ENCODE results near the gene GATAD2B. TPM values are rescaled to one million over a fixed set of nuclear protein-coding genes. Genes with fewer than 3 reads are reported as not detected.
"Not testable (repeated sequence)": the region's sequence is repeated elsewhere in the genome, so short reads cannot be mapped to it uniquely, and the experiment has no call there.

The GATAD2B gene
- polyA plus RNA-seq, 2 of the 4 experiments (the other 2 are of a cell fraction): 4.9 to 8.2 TPM

GRCh38 chr1:153906396-153906795, 16.4 kb downstream of the GATAD2B start:
- ChIA-PET POLR2A (interaction anchor here (1.0 kb wide), 1 partner anchor 16 kb away, joined by 4 read pairs; the partner anchor contains the start of gene GATAD2B), CTCF (no interaction called here)
- FAIRE-seq: no peak
- Histone ChIP-seq H3K4me3 (no peak overlapping the region), H3K4me2 (no peak overlapping the region), H3K4me1 (0 out of 3 replicates have a peak, but pooled peaks cover 5% of the 10 kb centered on the region), H3K9me3 (no peaks in the 10 kb centered on the region), H3K27ac (no peak overlapping the region)
- ATAC-seq: no peak
- 91% methylated on average over 1 of the region's 1 CpG for whole genome bisulfite sequencing (ENCODE audit: missing lambda C conversion rate)
- no peak for TF ChIP-seq MYC (IDR thresholded peaks at IDR 0.05; ENCODE audit: borderline replicate concordance, low read length)
- TF ChIP-seq NR3C1 (IDR thresholded peaks at IDR 0.05): no peak
- no peak for TF ChIP-seq BHLHE40 (IDR thresholded peaks at IDR 0.05; ENCODE audit: low read depth, low read length)
- no peak for TF ChIP-seq POLR2AphosphoS2 (conservative IDR thresholded peaks at IDR 0.05; ENCODE audit: low read length)
- no peak for TF ChIP-seq RCOR1 (IDR thresholded peaks at IDR 0.05; ENCODE audit: low read depth, low read length)
- no peak for TF ChIP-seq TFCP2L1 (CRISPR knock-in tag; IDR thresholded peaks at IDR 0.05)
- no peak for TF ChIP-seq KDM1A (IDR thresholded peaks at IDR 0.05; ENCODE audit: low read depth)
- no peak for TF ChIP-seq REST (IDR thresholded peaks at IDR 0.05)
- no peak for TF ChIP-seq USF2 (IDR thresholded peaks at IDR 0.05)
- TF ChIP-seq HES2 (IDR thresholded peaks at IDR 0.05): no peak
- no peak for DNase-seq (ENCODE audit: low read depth in 1 of 2, low spot score in 1 of 2)

GRCh38 chr1:153905908-153906307, 16.9 kb downstream of the GATAD2B start:
- not testable (repeated sequence) for FAIRE-seq; H3K9me3 ChIP-seq; H3K4me1 ChIP-seq; DNase-seq (ENCODE audit: low read depth in 1 of 2, low spot score in 1 of 2); H3K4me3 ChIP-seq; H3K4me2 ChIP-seq; H3K27ac ChIP-seq; ATAC-seq
- CTCF ChIA-PET: interaction anchor here (0.7 kb wide), 1 partner anchor 10 kb away, joined by 3 read pairs; no protein-coding TSS in a partner anchor
- POLR2A ChIA-PET: interaction anchor here (1.0 kb wide), 1 partner anchor 17 kb away, joined by 4 read pairs; the partner anchor contains the start of gene GATAD2B
- 93% methylated on average over 8 of the region's 8 CpGs for WGBS (ENCODE audit: missing lambda C conversion rate)

GRCh38 chr1:153903841-153904455, 18.8 kb downstream of the GATAD2B start:
- Histone ChIP-seq H3K27ac (no peak overlapping the region), H3K9me3 (no peaks in the 10 kb centered on the region), H3K4me1 (0 out of 3 replicates have a peak, but pooled peaks cover 5% of the 10 kb centered on the region), H3K4me2 (no peak overlapping the region), H3K4me3 (no peak overlapping the region)
- DNase-seq (ENCODE audit: low read depth in 1 of 2, low spot score in 1 of 2) (no peak), ATAC-seq (no peak), FAIRE-seq (no peak)
- WGBS (ENCODE audit: missing lambda C conversion rate): 90% methylated on average over 14 of the region's 14 CpGs
- CTCF ChIA-PET: interaction anchor here (1.7 kb wide), 1 partner anchor 11 kb away, joined by 6 read pairs; no protein-coding TSS in a partner anchor
- TF ChIP-seq ZC3H11A (IDR thresholded peaks at IDR 0.05) (peak; percentile 86), PBX3 (IDR thresholded peaks at IDR 0.05) (no peak)
- POLR2A ChIA-PET: no interaction called here

- H3K4me1 ChIP-seq: peaks cover 13% of the 10 kb centered on the region; the same call in 2 of the 3 replicates
- WGBS (ENCODE audit: missing lambda C conversion rate): 96% methylated on average over 6 of the region's 6 CpGs
- no peak overlapping the region for H3K4me2 ChIP-seq
- no peak for DNase-seq (ENCODE audit: low read depth in 1 of 2, low spot score in 1 of 2)
- POLR2A ChIA-PET: no interaction called here
- ATAC-seq: no peak
- CTCF ChIA-PET: interaction anchor here (1.0 to 2.9 kb wide), 3 partner anchors 22 to 79 kb away, joined by 3 to 15 read pairs (median 5); partner anchors contain the start of genes DENND4B and GATAD2B
- no peak overlapping the region for H3K4me3 ChIP-seq
- H3K9me3 ChIP-seq: no peaks in the 10 kb centered on the region
- H3K27ac ChIP-seq: no peak overlapping the region
- no peak for FAIRE-seq
- TF ChIP-seq E2F6 (IDR thresholded peaks at IDR 0.05; ENCODE audit: borderline replicate concordance, low read depth) (no peak), SREBF2 (IDR thresholded peaks at IDR 0.05) (no peak), USF2 (IDR thresholded peaks at IDR 0.05) (no peak), ESRRA (IDR thresholded peaks at IDR 0.05; ENCODE audit: borderline replicate concordance, low read length) (no peak), MAX (IDR thresholded peaks at IDR 0.05) (no peak), NR3C1 (IDR thresholded peaks at IDR 0.05) (no peak), REST (IDR thresholded peaks at IDR 0.05) (no peak)
Measured at GRCh38 chr1:153899509-153899908, 23.3 kb downstream of the GATAD2B start.
